NCI-H1436 treated with DMSO at 0.1 percent for 48 hours (cell line): ENCODE data around the gene PACS1.
"Not testable (repeated sequence)": the region's sequence is repeated elsewhere in the genome, so short reads cannot be mapped to it uniquely, and the experiment has no call there.

ENCODE experiments used
- DNase-seq: peaks from one replicate; lab custom pipeline; 2025; lab: John Stamatoyannopoulos, UW

Gene PACS1

GRCh38 chr11:66226101-66226500 is 156.0 kb downstream of the PACS1 start:
- DNase-seq = no peak

GRCh38 chr11:66227700-66228099 is 157.6 kb downstream of the PACS1 start:
- no peak for DNase-seq

- DNase-seq = no peak
Observed at GRCh38 chr11:66228521-66228920, 158.4 kb downstream of the PACS1 start.

GRCh38 chr11:66230156-66230555 is 160.1 kb downstream of the PACS1 start:
- DNase-seq = no peak

- no peak for DNase-seq
Observed at GRCh38 chr11:66230978-66231377, 160.9 kb downstream of the PACS1 start.

- no peak for DNase-seq
Observed at GRCh38 chr11:66231561-66231960, 161.5 kb downstream of the PACS1 start.

GRCh38 chr11:66232769-66233168 is 162.7 kb downstream of the PACS1 start:
- DNase-seq = no peak

GRCh38 chr11:66233301-66233700 is 163.2 kb downstream of the PACS1 start:
- no peak for DNase-seq

GRCh38 chr11:66235141-66235540 is 165.1 kb downstream of the PACS1 start:
- no peak for DNase-seq

GRCh38 chr11:66237867-66238266 is 167.8 kb downstream of the PACS1 start:
- no peak for DNase-seq

- no peak for DNase-seq
Observed at GRCh38 chr11:66238786-66239413, 168.8 kb downstream of the PACS1 start.

GRCh38 chr11:66239511-66239910 is 169.4 kb downstream of the PACS1 start:
- no peak for DNase-seq

GRCh38 chr11:66239998-66240780 is 170.1 kb downstream of the PACS1 start:
- no peak for DNase-seq

GRCh38 chr11:66240781-66241136 is 170.7 kb downstream of the PACS1 start:
- DNase-seq = no peak

- DNase-seq = no peak
Observed at GRCh38 chr11:66242095-66242765, 172.2 kb downstream of the PACS1 start.

GRCh38 chr11:66243782-66244535 is 173.9 kb downstream of the PACS1 start:
- no peak for DNase-seq

- DNase-seq = no peak
Observed at GRCh38 chr11:66247295-66247694, 177.2 kb downstream of the PACS1 start.

GRCh38 chr11:66247801-66248200 is 177.7 kb downstream of the PACS1 start:
- DNase-seq = no peak

- no peak for DNase-seq
Observed at GRCh38 chr11:66248903-66249302, 178.8 kb downstream of the PACS1 start.

GRCh38 chr11:66251809-66252208 is 181.7 kb downstream of the PACS1 start:
- no peak for DNase-seq

- DNase-seq = not testable (repeated sequence)
Observed at GRCh38 chr11:66253081-66253480, 183.0 kb downstream of the PACS1 start.

- DNase-seq = no peak
Observed at GRCh38 chr11:66258473-66258893, 188.4 kb downstream of the PACS1 start.
